Colon (tissue), 2 donors: ENCODE data around the gene SLC22A6.

Source experiments
- FAIRE-seq: peaks from 2 replicates; lab custom pipeline; 2012; peaks lifted over from hg19 to GRCh38; lab: Jason Lieb, UNC
- donor health status: control.
- donor health status: control.

Gene SLC22A6

DNA sequence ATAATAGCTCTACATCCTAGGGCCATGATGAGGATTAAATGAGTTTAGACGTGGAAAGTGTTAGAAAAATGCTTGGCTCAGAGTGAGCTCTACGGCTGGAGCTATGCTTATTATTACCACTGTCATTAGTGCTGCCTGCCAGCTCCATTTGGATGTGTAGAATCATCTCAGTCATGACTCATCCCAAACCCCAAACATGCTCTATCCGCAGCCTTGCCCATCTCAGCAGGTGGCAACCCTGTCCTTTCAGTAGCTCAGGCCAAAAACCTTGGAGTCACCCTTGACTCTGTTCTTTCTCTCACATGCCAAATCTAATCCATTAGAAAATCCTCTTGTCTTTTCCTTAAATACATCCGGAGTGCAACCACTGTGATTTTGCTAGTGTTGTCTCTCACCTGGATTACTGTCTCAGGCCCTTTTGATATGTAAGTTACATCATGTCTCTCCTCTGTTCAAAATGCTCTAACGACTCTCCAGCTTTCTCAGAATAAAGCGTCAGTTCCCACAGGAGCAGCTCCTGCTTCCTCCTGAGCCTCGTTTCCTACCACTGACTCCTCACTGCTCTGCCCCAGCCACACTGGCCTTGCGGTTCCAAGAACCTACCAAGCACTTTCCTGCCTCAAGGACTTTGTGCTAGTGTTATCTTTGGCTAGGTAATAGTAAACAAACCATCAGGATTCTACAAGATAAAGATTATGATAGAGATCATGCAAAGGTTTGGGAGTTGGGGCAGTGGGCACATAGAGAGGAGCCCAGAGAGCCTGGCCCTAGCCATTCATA, 53.1 kb downstream of the SLC22A6 start:
- no peak for FAIRE-seq

- no peak for FAIRE-seq
Measured at GRCh38 chr11:62930666-62931065, 54.1 kb downstream of the SLC22A6 start.

DNA sequence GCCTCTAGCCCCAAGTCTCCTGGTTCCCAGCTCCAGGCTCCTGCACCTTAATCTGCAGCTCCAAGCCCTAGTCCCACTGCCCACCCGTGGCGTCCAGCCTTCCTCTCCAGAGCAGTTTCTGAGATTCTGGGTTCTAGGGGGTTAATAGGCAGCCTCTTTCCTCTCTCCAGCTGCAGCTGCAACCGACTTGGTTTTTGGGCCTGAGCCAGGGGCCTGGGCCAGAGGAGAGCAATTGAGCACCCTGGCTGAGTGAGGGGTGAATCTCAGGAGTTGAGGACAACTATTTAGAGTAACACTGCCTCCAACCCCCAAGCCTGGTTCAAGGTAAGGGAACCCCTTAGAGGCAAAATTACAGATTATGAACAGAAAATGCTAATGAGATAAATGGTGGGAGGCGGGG, 54.6 kb downstream of the SLC22A6 start:
- no peak for FAIRE-seq

DNA sequence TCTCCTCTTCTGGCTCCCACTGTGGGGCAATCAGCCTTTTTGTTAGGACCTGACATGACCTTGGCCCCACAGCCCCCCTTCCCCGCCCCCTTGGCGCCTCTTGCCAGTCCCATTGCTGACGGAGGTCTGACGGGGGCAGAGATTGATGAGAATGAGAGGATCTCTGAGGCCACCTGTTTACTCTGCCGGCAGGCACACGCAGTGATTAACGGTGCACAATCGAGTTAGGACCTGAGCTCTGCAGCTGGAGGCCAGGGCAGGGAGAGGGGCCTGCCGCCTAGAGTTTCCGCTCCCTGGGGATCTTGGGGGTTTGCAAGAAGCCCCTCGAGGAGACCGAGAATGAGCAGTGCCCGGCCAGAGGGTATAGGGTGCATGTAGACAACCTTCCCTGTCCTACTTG, 56.8 kb downstream of the SLC22A6 start:
- no peak for FAIRE-seq

- no peak for FAIRE-seq
Measured at GRCh38 chr11:62926680-62927455, 57.9 kb downstream of the SLC22A6 start.
